ENCODE measurements around the gene CELF2. TPM values are rescaled to one million over a fixed set of nuclear protein-coding genes. Genes with fewer than 3 reads are reported as not detected.

Gene CELF2
- total RNA-seq, 2 donors from 2014 or later = 63.2 to 69.4 TPM

DNA sequence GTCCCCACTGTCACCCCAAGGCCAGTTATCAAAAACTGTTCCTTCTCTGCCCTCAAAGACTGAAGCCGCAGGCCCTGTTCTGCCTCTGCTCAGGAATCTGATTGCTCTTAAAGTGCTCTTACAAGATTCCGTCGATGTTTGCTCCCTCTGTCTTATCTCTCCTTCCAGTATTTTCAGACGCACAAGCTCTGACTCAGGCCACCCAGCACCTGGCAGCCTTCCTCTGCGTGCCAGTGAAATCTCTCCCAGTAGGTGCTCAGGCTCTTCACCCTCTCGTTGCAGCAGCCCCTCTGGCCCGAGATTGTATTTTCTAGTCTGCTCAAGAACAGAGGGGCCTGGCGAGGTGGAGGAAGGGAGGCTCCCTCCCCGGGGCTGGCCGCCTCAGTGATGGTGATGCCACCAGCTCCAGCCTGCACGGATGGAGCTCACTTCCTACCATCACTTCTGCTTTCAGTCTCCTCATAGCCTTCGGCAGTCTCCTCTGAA, 317.5 kb downstream of the CELF2 start:
- DNase-seq (ENCODE audit: low spot score) = peak; percentile 57
- no peaks in the 10 kb centered on the region for H3K27me3 ChIP-seq

DNA sequence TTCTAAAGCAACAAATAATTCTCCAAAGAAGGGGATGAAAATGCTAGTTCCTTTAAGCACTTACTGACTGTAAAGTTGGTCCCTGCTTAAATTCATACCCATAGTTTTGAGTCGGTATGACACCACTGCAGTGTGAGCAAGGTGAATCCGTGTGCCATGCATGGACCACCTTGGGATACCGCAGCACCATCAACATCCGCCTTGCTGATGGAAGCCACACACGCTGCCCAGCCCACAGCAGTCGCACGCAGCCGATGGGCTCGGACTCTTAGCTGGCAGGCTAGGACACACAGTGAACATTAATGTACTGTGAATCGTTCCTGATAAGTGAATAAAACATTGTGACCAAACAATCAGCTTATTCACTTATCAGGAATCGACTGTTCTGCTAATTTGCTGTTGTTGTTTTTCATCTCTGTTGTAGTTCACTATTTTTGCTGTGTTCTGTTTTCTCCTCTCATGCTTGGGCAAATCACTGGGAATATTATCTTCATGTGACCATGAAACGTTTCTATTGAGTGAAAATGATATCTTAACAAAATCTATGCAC, 318.3 kb downstream of the CELF2 start:
- no peaks in the 10 kb centered on the region for H3K9me3 ChIP-seq
- DNase-seq (ENCODE audit: low spot score) = peak; percentile 50
- TF ChIP-seq, protein P1, sequence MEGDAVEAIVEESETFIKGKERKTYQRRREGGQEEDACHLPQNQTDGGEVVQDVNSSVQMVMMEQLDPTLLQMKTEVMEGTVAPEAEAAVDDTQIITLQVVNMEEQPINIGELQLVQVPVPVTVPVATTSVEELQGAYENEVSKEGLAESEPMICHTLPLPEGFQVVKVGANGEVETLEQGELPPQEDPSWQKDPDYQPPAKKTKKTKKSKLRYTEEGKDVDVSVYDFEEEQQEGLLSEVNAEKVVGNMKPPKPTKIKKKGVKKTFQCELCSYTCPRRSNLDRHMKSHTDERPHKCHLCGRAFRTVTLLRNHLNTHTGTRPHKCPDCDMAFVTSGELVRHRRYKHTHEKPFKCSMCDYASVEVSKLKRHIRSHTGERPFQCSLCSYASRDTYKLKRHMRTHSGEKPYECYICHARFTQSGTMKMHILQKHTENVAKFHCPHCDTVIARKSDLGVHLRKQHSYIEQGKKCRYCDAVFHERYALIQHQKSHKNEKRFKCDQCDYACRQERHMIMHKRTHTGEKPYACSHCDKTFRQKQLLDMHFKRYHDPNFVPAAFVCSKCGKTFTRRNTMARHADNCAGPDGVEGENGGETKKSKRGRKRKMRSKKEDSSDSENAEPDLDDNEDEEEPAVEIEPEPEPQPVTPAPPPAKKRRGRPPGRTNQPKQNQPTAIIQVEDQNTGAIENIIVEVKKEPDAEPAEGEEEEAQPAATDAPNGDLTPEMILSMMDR (IDR thresholded peaks at IDR 0.05) = no peak
- no peaks in the 10 kb centered on the region for H3K36me3 ChIP-seq
- H3K27ac ChIP-seq = no peak overlapping the region
- no peak overlapping the region for H3K4me3 ChIP-seq
- no peaks in the 10 kb centered on the region for H3K27me3 ChIP-seq
- H3K4me1 ChIP-seq = peaks cover 0 to 13% of the 10 kb centered on the region in 2 donors

More for the DNA sequence above, 317.5 kb downstream of the CELF2 start:
- TF ChIP-seq, protein P1 (IDR thresholded peaks at IDR 0.05) = no peak
- Histone ChIP-seq H3K4me1 (peaks cover 0 to 21% of the 10 kb centered on the region in 2 donors), H3K9me3 (no peaks in the 10 kb centered on the region), H3K27ac (no peak overlapping the region), H3K36me3 (no peaks in the 10 kb centered on the region), H3K4me3 (no peak overlapping the region)

DNA sequence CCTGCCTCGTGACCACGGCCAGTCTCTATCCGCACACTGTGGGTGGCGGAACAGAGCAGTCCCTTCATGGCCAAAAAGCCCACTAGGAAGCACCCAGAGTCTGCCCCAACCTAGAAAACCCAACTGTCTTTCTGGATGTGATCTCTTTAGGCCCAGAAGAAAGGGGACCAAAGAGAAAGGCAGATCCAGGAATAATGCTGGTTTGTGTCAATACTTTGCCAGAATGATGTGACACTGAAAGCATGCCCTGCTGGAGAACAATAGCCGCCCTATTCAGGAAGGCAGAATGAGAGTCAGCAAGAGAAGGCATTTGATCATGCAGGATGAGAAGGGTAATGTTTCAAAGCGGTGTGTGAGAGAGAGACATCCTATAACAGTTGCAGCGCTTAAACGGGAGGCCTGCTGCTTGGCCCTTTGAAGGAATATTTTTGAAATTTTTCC, 319.1 kb downstream of the CELF2 start:
- no peak for DNase-seq (ENCODE audit: low spot score)
- H3K27me3 ChIP-seq = no peaks in the 10 kb centered on the region
- H3K9me3 ChIP-seq = no peaks in the 10 kb centered on the region
- H3K27ac ChIP-seq = no peak overlapping the region
- peaks cover 0 to 12% of the 10 kb centered on the region in 2 donors for H3K4me1 ChIP-seq
- TF ChIP-seq, protein P1 (IDR thresholded peaks at IDR 0.05) = no peak
- no peaks in the 10 kb centered on the region for H3K36me3 ChIP-seq
- no peak overlapping the region for H3K4me3 ChIP-seq

DNA sequence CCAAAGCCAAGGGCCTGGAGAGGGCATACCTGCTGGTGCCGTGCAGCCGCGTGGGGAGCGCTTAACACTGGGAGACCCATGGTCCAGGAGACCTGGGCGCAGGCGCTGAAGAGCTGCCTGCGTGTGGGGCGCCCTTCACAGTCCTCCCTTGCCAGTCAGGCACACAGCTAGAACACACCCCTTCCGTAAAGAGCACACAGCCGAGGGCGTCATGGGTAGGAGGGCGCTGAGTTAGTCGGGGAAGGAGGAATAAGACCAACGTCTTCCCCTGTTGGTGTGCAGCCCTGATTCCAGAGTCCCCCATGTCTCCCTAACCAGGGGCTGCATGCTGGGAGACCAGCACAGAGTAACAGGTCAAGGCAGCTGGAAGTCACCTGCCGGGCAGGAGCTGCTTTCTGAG, 319.8 kb downstream of the CELF2 start:
- no peaks in the 10 kb centered on the region for H3K36me3 ChIP-seq
- no peak overlapping the region for H3K27ac ChIP-seq
- DNase-seq (ENCODE audit: low spot score) = no peak
- peaks cover 0 to 8% of the 10 kb centered on the region in 2 donors for H3K4me1 ChIP-seq
- no peaks in the 10 kb centered on the region for H3K27me3 ChIP-seq
- no peak overlapping the region for H3K4me3 ChIP-seq
- no peaks in the 10 kb centered on the region for H3K9me3 ChIP-seq
- TF ChIP-seq, protein P1 (IDR thresholded peaks at IDR 0.05) = no peak

DNA sequence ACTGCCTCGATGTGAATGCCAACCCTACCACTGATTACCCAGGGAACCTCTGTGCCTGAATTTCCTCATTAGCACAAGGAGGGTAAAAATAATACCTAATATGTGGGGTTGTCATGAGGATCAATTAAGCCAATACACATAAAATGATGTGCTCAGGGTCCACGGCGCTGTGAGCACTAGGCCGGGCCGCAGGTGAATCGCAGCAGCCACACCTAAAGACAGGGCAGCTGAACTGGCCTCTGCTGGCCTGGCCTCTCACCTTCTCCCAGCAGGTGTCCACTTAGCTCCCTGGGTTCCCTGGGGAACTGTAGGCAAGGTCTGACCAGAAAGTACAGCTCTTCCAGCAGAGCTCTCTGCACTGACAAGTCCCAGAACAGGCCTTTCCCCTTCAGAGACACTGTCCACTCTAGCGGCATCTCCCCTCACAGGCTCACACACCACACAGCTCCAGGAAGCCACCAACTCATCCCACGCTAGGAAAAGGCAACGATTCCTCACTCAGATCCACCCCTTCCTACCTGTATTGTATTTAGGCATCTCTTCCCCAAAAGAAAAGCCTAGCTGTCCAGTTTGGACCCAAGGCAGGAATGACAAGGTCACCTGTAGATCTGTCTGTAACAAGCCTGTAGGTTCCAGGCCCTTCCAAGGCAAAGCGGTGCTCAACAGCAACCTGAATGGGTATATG, 320.6 kb downstream of the CELF2 start:
- TF ChIP-seq, protein P1 (IDR thresholded peaks at IDR 0.05) = no peak
- peaks cover 0 to 8% of the 10 kb centered on the region in 2 donors for H3K4me1 ChIP-seq
- no peaks in the 10 kb centered on the region for H3K27me3 ChIP-seq
- H3K27ac ChIP-seq = no peak overlapping the region
- no peaks in the 10 kb centered on the region for H3K36me3 ChIP-seq
- no peak for DNase-seq (ENCODE audit: low spot score)
- H3K9me3 ChIP-seq = no peaks in the 10 kb centered on the region
- no peak overlapping the region for H3K4me3 ChIP-seq
